Left ventricle myocardium superior (tissue), 1 donor: ENCODE data around the gene DHRSX. TPM values are rescaled to one million over a fixed set of nuclear protein-coding genes. Genes with fewer than 3 reads are reported as not detected.

Source experiments
- total RNA-seq: library from RNA; stranded (reverse); fragmentation: NEBNext Ultra II Directional; extraction: Animal tissue kit (Norgen Biotek cat#: 25700); gene quantifications from one replicate; pipeline ENCODE4 v1.2.1, GENCODE V29; 2021
- donor health status: DM: no; HTN: yes; CAD: no; lungs with severe emphysema.

DHRSX gene
- total RNA-seq, 1 donor from 2014 or later, result 38.4 TPM

Other genes with a start within 250 kb of the DHRSX start
- gene ZBED1, start within 50 bp of the DHRSX start, total RNA-seq, result 73.9 TPM
- gene CD99, start 190.3 kb upstream of the DHRSX start, total RNA-seq, result 360 TPM